ENCODE measurements around the gene THOP1. TPM values are rescaled to one million over a fixed set of nuclear protein-coding genes. Genes with fewer than 3 reads are reported as not detected.

THOP1 gene
- total RNA-seq, 2 donors from 2014 or later = 31.3 to 55.2 TPM

DNA sequence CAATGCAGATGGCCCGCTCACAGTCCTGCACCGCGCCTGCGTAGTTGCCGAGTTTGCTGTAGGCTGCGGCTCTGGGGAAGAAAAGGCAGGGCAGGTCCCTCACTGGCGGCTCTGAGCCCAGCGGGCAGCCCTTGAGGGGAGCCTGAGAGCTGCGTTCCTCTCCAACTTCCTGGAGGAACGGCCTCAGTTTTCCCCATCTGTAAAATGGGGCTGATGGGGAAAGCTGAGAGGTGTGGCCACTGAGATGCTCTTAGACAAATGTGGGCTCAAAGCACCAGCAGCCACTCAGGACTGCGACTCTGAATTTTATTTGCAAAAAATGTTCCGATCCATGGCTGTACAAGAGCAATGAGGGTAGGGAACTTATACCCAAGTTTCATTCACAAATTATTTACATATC is 21.6 kb upstream of the THOP1 start:
- TF ChIP-seq CTCF (IDR thresholded peaks at IDR 0.05) = no peak
- Histone ChIP-seq H3K9me3 (no peaks in the 10 kb centered on the region), H3K36me3 (peaks cover 66% of the 10 kb centered on the region), H3K4me1 (ENCODE audit: control insufficient read depth in 1 of 2, low read depth in 2 of 2) (no peaks in the 10 kb centered on the region), H3K4me3 (no peak overlapping the region), H3K27ac (no peak overlapping the region), H3K27me3 (replicated peaks; ENCODE audit: insufficient read depth) (no peaks in the 10 kb centered on the region)
- DNase-seq (ENCODE audit: low spot score) (no peak), ATAC-seq (ENCODE audit: insufficient number of reproducible peaks, low FRiP score, low read depth) (no peak)

DNA sequence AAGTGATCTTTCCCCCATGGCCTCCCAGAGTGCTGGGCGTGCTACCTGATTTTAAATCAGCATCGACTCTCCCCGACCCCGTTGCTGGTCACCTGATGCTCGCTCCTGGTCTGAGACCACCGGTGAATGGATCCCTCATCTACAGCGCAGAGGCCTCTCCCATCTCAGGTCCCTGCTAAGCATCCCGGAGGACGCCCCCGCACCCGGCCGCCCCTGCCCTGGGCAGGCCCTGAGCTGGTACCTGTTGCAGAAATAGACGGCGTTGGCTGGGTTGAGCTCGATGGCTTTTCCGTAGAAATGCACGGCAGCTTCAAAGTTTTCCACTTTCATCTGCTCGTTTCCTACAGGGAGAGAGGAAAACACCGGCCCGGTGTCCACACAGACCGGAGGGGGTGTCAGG is 20.4 kb upstream of the THOP1 start:
- no peak for ATAC-seq (ENCODE audit: insufficient number of reproducible peaks, low FRiP score, low read depth)
- DNase-seq (ENCODE audit: low spot score) = no peak
- no peaks in the 10 kb centered on the region for H3K4me1 ChIP-seq (ENCODE audit: control insufficient read depth in 1 of 2, low read depth in 2 of 2)
- no peak overlapping the region for H3K27ac ChIP-seq
- TF ChIP-seq CTCF (IDR thresholded peaks at IDR 0.05) = no peak
- H3K27me3 ChIP-seq (replicated peaks; ENCODE audit: insufficient read depth) = no peaks in the 10 kb centered on the region
- peaks cover 66% of the 10 kb centered on the region for H3K36me3 ChIP-seq
- no peak overlapping the region for H3K4me3 ChIP-seq
- H3K9me3 ChIP-seq = no peaks in the 10 kb centered on the region

- no peak overlapping the region for H3K4me3 ChIP-seq
- H3K36me3 ChIP-seq = peaks cover 66% of the 10 kb centered on the region
Observed at GRCh38 chr19:2765376-2765775, 19.9 kb upstream of the THOP1 start.

GRCh38 chr19:2766594-2767372 is 18.5 kb upstream of the THOP1 start:
- no peak for TF ChIP-seq CTCF (IDR thresholded peaks at IDR 0.05)
- Histone ChIP-seq H3K4me3 (no peak overlapping the region), H3K36me3 (peaks cover 65% of the 10 kb centered on the region), H3K4me1 (ENCODE audit: control insufficient read depth in 1 of 2, low read depth in 2 of 2) (peaks cover 0 to 14% of the 10 kb centered on the region in 2 donors), H3K27me3 (replicated peaks; ENCODE audit: insufficient read depth) (no peaks in the 10 kb centered on the region), H3K27ac (no peak overlapping the region), H3K9me3 (no peaks in the 10 kb centered on the region)
- ATAC-seq (ENCODE audit: insufficient number of reproducible peaks, low FRiP score, low read depth) (no peak), DNase-seq (ENCODE audit: low spot score) (no peak)

More at GRCh38 chr19:2765376-2765775, 19.9 kb upstream of the THOP1 start:
- Histone ChIP-seq H3K27me3 (replicated peaks; ENCODE audit: insufficient read depth) (no peaks in the 10 kb centered on the region), H3K9me3 (no peaks in the 10 kb centered on the region), H3K27ac (no peak overlapping the region), H3K4me1 (ENCODE audit: control insufficient read depth in 1 of 2, low read depth in 2 of 2) (peaks cover 0 to 2% of the 10 kb centered on the region in 2 donors)
- ATAC-seq (ENCODE audit: insufficient number of reproducible peaks, low FRiP score, low read depth) (no peak), DNase-seq (ENCODE audit: low spot score) (no peak)
- no peak for TF ChIP-seq CTCF (IDR thresholded peaks at IDR 0.05)

DNA sequence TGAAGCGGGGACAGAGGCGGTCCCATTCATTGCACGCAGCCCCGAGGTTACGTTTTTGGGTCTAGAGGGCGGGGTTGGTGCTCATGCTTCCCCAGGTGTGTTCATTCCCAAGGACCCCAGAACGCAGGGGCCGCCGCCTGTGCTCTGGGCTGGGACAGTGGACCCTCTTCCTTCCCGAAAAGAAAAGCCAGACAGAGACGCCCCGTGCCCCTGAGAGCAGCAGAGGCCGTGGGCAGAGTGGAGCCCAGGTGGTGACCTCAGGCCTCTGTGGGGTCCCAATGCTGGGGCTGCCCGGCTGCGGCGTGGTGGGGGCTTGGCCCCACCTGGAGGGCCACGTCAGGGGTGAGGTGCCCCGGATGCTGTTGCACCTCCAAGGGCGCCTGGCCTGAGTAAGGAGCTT is 17.6 kb upstream of the THOP1 start:
- no peaks in the 10 kb centered on the region for H3K27me3 ChIP-seq (replicated peaks; ENCODE audit: insufficient read depth)
- H3K4me3 ChIP-seq = no peak overlapping the region
- ATAC-seq (ENCODE audit: insufficient number of reproducible peaks, low FRiP score, low read depth) (no peak), DNase-seq (ENCODE audit: low spot score) (no peak)
- no peak overlapping the region for H3K27ac ChIP-seq
- H3K4me1 ChIP-seq (ENCODE audit: control insufficient read depth in 1 of 2, low read depth in 2 of 2) = peaks cover 0 to 14% of the 10 kb centered on the region in 2 donors
- H3K36me3 ChIP-seq = peaks cover 56% of the 10 kb centered on the region
- H3K9me3 ChIP-seq = no peaks in the 10 kb centered on the region
- no peak for TF ChIP-seq CTCF (IDR thresholded peaks at IDR 0.05)
